Common myeloid progenitor, CD34-positive (primary cell): ENCODE measurements around the gene FILIP1.

Experiments
- CTCF ChIA-PET: fragments of 350-600 bp; sonication (Branson Sonifier 250); formaldehyde crosslinking; loops from one replicate; lab custom pipeline; 2021; ENCODE audit warnings: antibody characterized with exemption; lab: Charles Lee
- POLR2A ChIA-PET: fragments of 350-600 bp; sonication (Branson Sonifier 250); formaldehyde crosslinking; loops from one replicate; lab custom pipeline; 2021; ENCODE audit warnings: antibody characterized with exemption; lab: Charles Lee
- DNase-seq, 3 donors: peaks; one replicate each; pipeline versions ENCODE4 v3.0.0 to v3.0.0-alpha.2; 2013
- H3K27ac ChIP-seq, 2 experiments: 1 replicate in 1 of 2; 2 replicates in 1 of 2; pipeline ENCODE4 v1.7.0; 2013; ENCODE audit warnings: inconsistent platforms in 2 of 2, low read length in 2 of 2, mild to moderate bottlenecking in 2 of 2, low read depth in 1 of 2, moderate library complexity in 1 of 2; ENCODE audit not compliant: severe bottlenecking in 2 of 2, insufficient read depth in 1 of 2, poor library complexity in 1 of 2
- H3K27me3 ChIP-seq, 5 experiments: replicated peaks in 2 of 5; 1 replicate in 3 of 5; 2 replicates in 2 of 5; pipeline versions ENCODE4 v1.6.1 to v1.7.0; 2013; ENCODE audit warnings: low read length in 4 of 5, mild to moderate bottlenecking in 2 of 5, moderate library complexity in 2 of 5, inconsistent platforms in 1 of 5; ENCODE audit not compliant: insufficient read depth in 5 of 5, control insufficient read depth in 4 of 5
- H3K36me3 ChIP-seq, 4 experiments: 1 replicate in 2 of 4; 2 replicates in 2 of 4; pipeline versions ENCODE4 v1.6.1 to v1.7.0; 2013; ENCODE audit warnings: low read length in 3 of 4, control low read depth in 1 of 4, mild to moderate bottlenecking in 1 of 4; ENCODE audit not compliant: control insufficient read depth in 4 of 4, insufficient read depth in 4 of 4
- H3K4me1 ChIP-seq, 4 experiments: 1 replicate in 3 of 4; 2 replicates in 1 of 4; pipeline versions ENCODE4 v1.6.1 to v1.7.1; 2013; ENCODE audit warnings: low read length in 3 of 4, mild to moderate bottlenecking in 3 of 4, control low read depth in 1 of 4, inconsistent platforms in 1 of 4, moderate library complexity in 1 of 4; ENCODE audit not compliant: control insufficient read depth in 4 of 4, insufficient read depth in 4 of 4; ENCODE audit errors: control extremely low read depth in 1 of 4
- H3K4me3 ChIP-seq, 7 experiments: 1 replicate in 4 of 7; 2 replicates in 3 of 7; pipeline versions ENCODE4 v1.5.1 to v1.7.0; 2013; ENCODE audit warnings: mild to moderate bottlenecking in 7 of 7, low read length in 6 of 7, moderate library complexity in 6 of 7, inconsistent platforms in 2 of 7, low read depth in 2 of 7, control low read depth in 1 of 7; ENCODE audit not compliant: insufficient read depth in 4 of 7, control insufficient read depth in 1 of 7; ENCODE audit errors: extremely low read depth in 1 of 7
- H3K9me3 ChIP-seq, 5 experiments: 1 replicate in 4 of 5; 2 replicates in 1 of 5; pipeline versions ENCODE4 v1.6.1 to v1.7.1; 2013; ENCODE audit warnings: low read length in 4 of 5, mild to moderate bottlenecking in 2 of 5, inconsistent platforms in 1 of 5, low read depth in 1 of 5, moderate library complexity in 1 of 5; ENCODE audit not compliant: control insufficient read depth in 4 of 5, insufficient read depth in 2 of 5; ENCODE audit errors: control extremely low read depth in 1 of 5
- WGBS: methylation state at CpG from one replicate; pipeline ENCODE4 v1.1.5; 2013; ENCODE audit not compliant: insufficient coverage; 5-methylcytosine and 5-hydroxymethylcytosine counted together

FILIP1 gene

DNA sequence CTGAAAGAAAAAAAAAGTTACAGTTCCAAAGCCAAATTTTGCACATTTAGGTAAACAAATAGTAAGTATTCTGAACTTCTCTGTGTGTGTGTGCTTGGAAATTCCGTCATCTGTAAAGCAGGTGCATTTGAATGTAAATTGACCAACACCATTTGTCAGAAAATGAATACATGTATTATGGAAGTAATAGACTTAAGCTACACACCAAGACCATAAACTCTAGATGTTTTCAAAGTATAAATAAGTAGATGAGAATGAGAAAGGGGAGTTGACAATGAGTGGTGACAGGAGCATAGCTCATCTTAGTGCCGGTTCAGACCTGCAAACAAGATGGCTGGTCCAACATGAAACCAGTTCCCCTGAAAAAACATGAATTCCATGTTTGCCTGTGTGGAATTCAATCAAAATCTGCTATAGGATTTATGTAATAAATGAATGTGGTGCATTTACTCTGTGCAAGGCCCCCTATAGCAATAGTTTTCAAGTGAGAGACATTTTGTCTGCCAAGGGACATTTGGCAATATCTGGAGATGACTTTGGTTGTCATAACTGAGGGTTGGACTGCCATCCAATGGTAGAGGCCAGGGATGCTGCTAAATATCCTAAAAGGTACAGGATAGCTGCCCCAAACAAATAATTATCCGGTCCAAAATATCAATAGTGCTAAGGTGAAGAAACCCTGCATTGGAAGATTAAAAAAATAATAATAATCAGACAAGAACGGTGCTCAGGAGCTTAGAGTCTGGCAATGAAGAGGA, 11.0 kb upstream of the FILIP1 start:
- WGBS, result 100% methylated on average over 1 of the region's 4 CpGs
- ChIA-PET CTCF (interaction anchor here (0.9 kb wide), 1 partner anchor 11 kb away, joined by 3 read pairs; no protein-coding TSS in a partner anchor), POLR2A (no interaction called here)
- Histone ChIP-seq H3K27me3 (no peaks in the 10 kb centered on the region), H3K4me1 (no peaks in the 10 kb centered on the region), H3K9me3 (peaks cover 0 to 2% (median 0%) of the 10 kb centered on the region in 5 experiments), H3K36me3 (no peaks in the 10 kb centered on the region), H3K27ac (no peak overlapping the region), H3K4me3 (no peak overlapping the region)
- no peak for DNase-seq

DNA sequence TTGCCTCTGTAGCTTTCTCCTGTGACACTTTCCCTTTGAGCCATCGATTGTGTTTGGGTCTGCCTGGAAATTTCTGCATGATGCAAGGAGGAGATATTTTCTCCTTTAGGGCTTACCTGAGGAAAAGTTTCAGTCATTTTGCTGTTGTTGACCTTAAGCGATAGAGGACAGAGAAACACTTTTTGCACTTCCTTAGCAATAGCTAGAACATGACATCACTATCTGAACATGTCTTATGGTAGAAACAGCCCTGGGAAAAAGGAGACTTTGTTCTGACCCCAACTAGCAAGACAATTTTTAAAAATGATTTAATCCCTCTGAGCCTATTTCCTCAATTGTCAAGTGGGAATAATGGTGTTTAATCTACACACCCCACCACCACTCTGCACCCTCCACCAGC, 9.7 kb upstream of the FILIP1 start:
- ChIA-PET POLR2A (no interaction called here), CTCF (no interaction called here)

DNA sequence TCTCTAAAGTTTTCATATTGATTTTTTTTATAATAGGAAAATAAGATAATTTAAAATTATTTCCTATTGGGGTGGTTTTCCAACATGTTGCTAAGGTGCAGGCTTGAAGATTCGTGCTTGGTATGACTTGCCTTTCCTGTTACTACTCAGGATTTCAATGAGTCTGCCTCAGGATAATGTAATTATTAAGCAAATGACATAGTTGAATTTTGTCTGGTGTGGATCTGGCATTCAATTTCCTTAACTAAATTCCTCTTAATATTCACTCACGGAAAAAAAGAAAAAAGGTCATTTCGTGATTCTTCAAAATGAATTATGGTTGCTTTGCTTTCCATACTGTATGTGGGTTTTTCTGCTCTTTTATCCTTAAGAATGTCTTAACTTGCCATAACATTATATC, 9.3 kb upstream of the FILIP1 start:
- Histone ChIP-seq H3K4me3 (no peak overlapping the region), H3K27ac (no peak overlapping the region), H3K4me1 (no peaks in the 10 kb centered on the region), H3K27me3 (no peaks in the 10 kb centered on the region), H3K9me3 (peaks cover 0 to 2% (median 0%) of the 10 kb centered on the region in 5 experiments), H3K36me3 (no peaks in the 10 kb centered on the region)
- POLR2A ChIA-PET, result no interaction called here
- 60% methylated on average over 1 of the region's 3 CpGs for WGBS
- CTCF ChIA-PET, result no interaction called here
- no peak for DNase-seq

More for the DNA sequence above, 9.7 kb upstream of the FILIP1 start:
- Histone ChIP-seq H3K27ac (no peak overlapping the region), H3K36me3 (no peaks in the 10 kb centered on the region), H3K27me3 (no peaks in the 10 kb centered on the region), H3K9me3 (peaks cover 0 to 2% (median 0%) of the 10 kb centered on the region in 5 experiments), H3K4me3 (no peak overlapping the region), H3K4me1 (no peaks in the 10 kb centered on the region)
- no peak for DNase-seq
- no CpG with 5 or more reads among the region's 2 CpGs for WGBS

DNA sequence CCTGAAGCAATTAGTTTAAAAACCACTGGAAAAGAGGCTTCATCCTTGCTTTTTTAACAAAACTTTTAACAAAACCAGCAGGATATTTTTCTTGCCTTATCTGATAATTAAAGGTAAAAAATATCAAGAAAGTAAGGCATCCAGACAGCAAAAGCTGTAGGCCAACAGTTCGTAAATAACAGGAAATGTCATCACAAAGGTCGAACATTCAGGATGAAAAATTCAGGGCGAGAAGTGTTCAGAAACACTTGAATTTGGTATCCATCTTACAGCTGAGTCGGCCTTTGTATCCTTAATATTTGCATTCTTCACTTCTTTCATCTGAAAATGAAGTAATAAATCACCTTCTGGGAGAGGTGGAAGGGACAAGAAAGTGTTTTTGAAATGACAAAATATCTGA, 8.2 kb upstream of the FILIP1 start:
- Histone ChIP-seq H3K27me3 (no peaks in the 10 kb centered on the region), H3K4me3 (no peak overlapping the region), H3K9me3 (no peaks in the 10 kb centered on the region), H3K4me1 (no peaks in the 10 kb centered on the region), H3K36me3 (no peaks in the 10 kb centered on the region), H3K27ac (no peak overlapping the region)
- CTCF ChIA-PET, result no interaction called here
- WGBS, result 89% methylated on average over 3 of the region's 4 CpGs
- DNase-seq, result no peak
- POLR2A ChIA-PET, result no interaction called here

DNA sequence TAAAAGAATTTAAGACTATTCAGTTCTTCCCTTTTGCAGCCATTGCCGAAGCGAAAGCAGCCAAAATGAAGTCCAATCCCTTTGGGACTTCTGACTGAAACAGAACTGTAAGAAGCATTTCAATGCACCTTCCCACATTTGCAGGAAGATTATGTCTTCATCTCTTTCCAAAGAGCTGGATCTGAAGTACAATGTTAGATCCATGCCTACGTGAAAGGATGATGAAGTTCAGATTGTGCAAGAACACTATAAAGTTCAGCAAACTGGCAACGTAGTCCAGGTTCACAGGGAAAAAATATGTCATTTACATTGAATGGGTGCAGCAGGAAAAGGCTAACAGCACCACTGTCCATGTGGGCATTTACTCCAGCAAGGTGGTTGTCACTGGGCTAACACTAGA, 6.0 kb upstream of the FILIP1 start:
- Histone ChIP-seq H3K27ac (no peak overlapping the region), H3K4me1 (no peaks in the 10 kb centered on the region), H3K9me3 (no peaks in the 10 kb centered on the region), H3K27me3 (peaks cover 0 to 9% (median 2%) of the 10 kb centered on the region in 5 experiments), H3K36me3 (no peaks in the 10 kb centered on the region), H3K4me3 (no peak overlapping the region)
- POLR2A ChIA-PET, result no interaction called here
- WGBS, result 100% methylated on average over 4 of the region's 4 CpGs
- CTCF ChIA-PET, result no interaction called here
- DNase-seq, result no peak

DNA sequence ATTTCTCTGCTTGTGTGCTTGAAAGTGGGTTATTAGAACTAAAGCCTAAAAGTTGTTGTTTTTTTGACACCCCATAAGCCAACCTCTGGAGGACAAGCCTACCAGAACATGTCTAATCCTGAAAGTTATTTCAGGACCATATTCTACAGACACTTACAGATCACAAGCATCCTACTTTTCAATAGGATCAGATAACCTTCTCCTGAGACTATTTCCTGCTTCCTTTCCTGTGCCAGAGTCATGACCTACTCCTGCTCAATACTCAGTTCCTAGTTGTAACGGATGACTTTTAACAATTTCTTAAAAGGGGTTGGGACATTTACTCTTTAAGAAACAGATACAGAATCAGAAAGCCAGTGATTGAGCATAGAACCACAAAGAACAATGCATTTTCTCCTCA, 5.3 kb upstream of the FILIP1 start:
- Histone ChIP-seq H3K4me3 (no peak overlapping the region), H3K9me3 (no peaks in the 10 kb centered on the region), H3K27me3 (peaks cover 0 to 16% (median 4%) of the 10 kb centered on the region in 5 experiments), H3K27ac (no peak overlapping the region), H3K36me3 (no peaks in the 10 kb centered on the region), H3K4me1 (no peaks in the 10 kb centered on the region)
- CTCF ChIA-PET, result no interaction called here
- no peak for DNase-seq
- POLR2A ChIA-PET, result no interaction called here
- WGBS, result no CpG with 5 or more reads among the region's 1 CpG

DNA sequence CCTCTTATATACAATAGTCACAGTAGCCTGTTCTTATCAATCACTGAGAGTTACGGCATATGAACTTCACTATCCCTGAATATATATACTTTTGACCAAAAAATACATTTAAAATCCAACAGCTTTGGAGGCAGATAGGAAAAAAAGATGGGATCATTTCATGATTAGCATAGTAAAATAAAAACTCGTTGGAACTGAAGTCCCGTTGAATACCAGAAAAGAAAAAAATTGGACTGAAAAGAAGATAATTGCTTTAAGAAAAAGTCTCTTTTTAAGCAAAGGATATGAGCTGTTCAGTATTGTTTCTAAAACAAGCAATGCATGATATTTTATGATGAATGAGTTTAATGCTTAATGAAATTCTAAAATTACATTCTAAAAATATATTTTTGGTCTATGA, 4.4 kb upstream of the FILIP1 start:
- Histone ChIP-seq H3K9me3 (no peaks in the 10 kb centered on the region), H3K4me3 (no peak overlapping the region), H3K27ac (no peak overlapping the region), H3K27me3 (peaks cover 0 to 23% (median 5%) of the 10 kb centered on the region in 5 experiments), H3K4me1 (no peaks in the 10 kb centered on the region), H3K36me3 (no peaks in the 10 kb centered on the region)
- no peak for DNase-seq
- 100% methylated on average over 2 of the region's 3 CpGs for WGBS
- POLR2A ChIA-PET, result no interaction called here
- CTCF ChIA-PET, result no interaction called here
